Adrenal gland (tissue), 12 donors: ENCODE data around the gene C11orf58. TPM values are rescaled to one million over a fixed set of nuclear protein-coding genes. Genes with fewer than 3 reads are reported as not detected.
A peak's percentile ranks its signal among the peaks of the same experiment; 100 is the strongest.

Experiments used
- DNase-seq, 7 donors: peaks; one replicate each; pipeline ENCODE4 v3.0.0-alpha.2; 2019 to 2020
- H3K27ac ChIP-seq, 5 donors: fragments of 200-600 bp; sonication (generic) in 4 of 5; 1 replicate in 3 of 5; 2 replicates in 2 of 5; pipeline versions ENCODE4 v1.5.1 to v1.8.0; 2016 to 2020; ENCODE audit warnings: mild to moderate bottlenecking in 1 of 5
- H3K27me3 ChIP-seq: fragments of 200-600 bp; 2 replicates; pipeline ENCODE4 v1.8.0; 2021
- H3K36me3 ChIP-seq, 2 donors: fragments of 200-600 bp; replicated peaks in 1 of 2; 1 replicate in 1 of 2; 2 replicates in 1 of 2; pipeline versions ENCODE4 v1.5.1 to v1.8.0; 2018 to 2022
- H3K4me1 ChIP-seq, 2 donors: fragments of 200-600 bp; replicated peaks in 1 of 2; 1 replicate in 1 of 2; 2 replicates in 1 of 2; pipeline versions ENCODE4 v1.5.1 to v1.8.0; 2018 to 2021
- H3K4me3 ChIP-seq, 4 donors: fragments of 200-600 bp; sonication (generic) in 3 of 4; one replicate each; pipeline ENCODE4 v1.5.1; 2016 to 2018
- H3K9me3 ChIP-seq, 3 donors: fragments of 200-600 bp; sonication (generic) in 1 of 3; replicated peaks in 1 of 3; 1 replicate in 2 of 3; 2 replicates in 1 of 3; pipeline versions ENCODE4 v1.5.1 to v1.8.0; 2016 to 2021
- CTCF ChIP-seq, 6 experiments: fragments of 450-650 bp in 4 of 6; fragments of 200-600 bp in 2 of 6; sonication (generic) in 1 of 6; IDR thresholded peaks; 1 replicate in 5 of 6; 2 replicates in 1 of 6; pipeline versions ENCODE4 v1.5.1 to v1.8.0; 2016 to 2021; ENCODE audit warnings: antibody characterized with exemption in 6 of 6, mild to moderate bottlenecking in 2 of 6, moderate library complexity in 1 of 6
- POLR2A ChIP-seq, 2 donors: fragments of 450-650 bp; IDR thresholded peaks; one replicate each; pipeline ENCODE4 v1.6.1; 2017; ENCODE audit warnings: antibody characterized with exemption in 2 of 2, mild to moderate bottlenecking in 2 of 2, moderate library complexity in 1 of 2
- WGBS, 4 donors: extraction: QIAGEN DNeasy Blood & Tissue Kit in 2 of 4; methylation state at CpG; one replicate each; pipeline versions ENCODE4 v1.1.5 to v1.1.7; 2013 to 2017; 5-methylcytosine and 5-hydroxymethylcytosine counted together
- intact Hi-C, 2 donors: fragments of 100-400 bp; cut with DNase I; formaldehyde crosslinking; loops; one replicate each; pipeline versions ENCODE4 v1.14.1 to v1.15.0; 2022 to 2023
- polyA plus RNA-seq, 3 donors: library from polyadenylated mRNA; stranded (reverse); fragments of 200-250 nt in 2 of 3; fragments of 350-450 nt in 1 of 3; fragmentation: Illumina TruSeq in 1 of 3; extraction: RNeasy Lipid Tissue Mini Kit (QIAGEN cat#74804) in 1 of 3; gene quantifications; one replicate each; pipeline ENCODE4 v1.2.3, GENCODE V29; 2013 to 2014
- total RNA-seq, 9 donors: library from RNA; depleted of rRNA in 4 of 9; stranded (reverse); fragments of >200 nt in 4 of 9; fragments of 120-200 nt in 1 of 9; fragmentation: NEBNext Ultra II Directional in 1 of 9; extraction: Animal tissue kit (Norgen Biotek cat#: 25700) in 1 of 9; gene quantifications; one replicate each; pipeline versions ENCODE4 v1.1.0 to v1.2.4, GENCODE V29; 2013 to 2023
- donor health status: healthy with polysubstance abuse.
- donor health status: Bipolar disorder and iron deficiency.
- donor health status: DM: yes; HTN: yes; CAD: no.
- donor health status: DM: no; HTN: no; CAD: no.
- donor health status: DM: no; HTN: no; CAD: no.
- donor health status: DM: yes; HTN: yes; CAD: no.

Gene C11orf58
- total and polyA plus RNA-seq, 12 donors: 63.7 to 297 (median 125) TPM

DNA sequence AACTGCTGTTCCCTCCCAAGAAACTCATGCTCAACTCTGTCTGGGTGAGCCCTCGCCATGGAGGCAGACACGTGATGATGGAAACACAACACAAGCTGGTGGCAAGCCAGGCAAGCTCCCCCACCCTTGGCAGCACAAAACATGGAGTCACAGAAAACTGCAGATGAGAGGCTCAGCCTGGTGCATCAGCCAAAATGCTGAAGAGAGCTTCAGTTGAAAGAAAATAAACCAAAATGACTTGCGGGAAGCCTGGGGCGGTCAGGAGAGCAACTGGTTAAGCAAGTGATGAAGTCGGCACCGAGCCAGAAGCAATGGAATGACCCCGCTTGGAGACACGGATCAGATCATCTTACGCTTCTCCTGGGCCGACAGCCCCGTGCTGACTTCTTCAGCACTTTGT, 68.3 kb downstream of the C11orf58 start:
- TF ChIP-seq CTCF (IDR thresholded peaks at IDR 0.05) (no peak), POLR2A (IDR thresholded peaks at IDR 0.05) (no peak)
- H3K36me3 ChIP-seq: no peaks in the 10 kb centered on the region
- H3K27me3 ChIP-seq: no peaks in the 10 kb centered on the region
- WGBS, 4 donors: 65 to 75% (median 73%) methylated on average over 10 to 11 of the region's 11 CpGs
- no peak overlapping the region for H3K4me3 ChIP-seq
- H3K27ac ChIP-seq: peak overlapping the region in 2 of 5 donors; percentile 14 to 44
- DNase-seq: no peak
- intact Hi-C loops: no loop called here
- H3K4me1 ChIP-seq: peaks cover 11 to 13% of the 10 kb centered on the region in 2 donors
- no peaks in the 10 kb centered on the region for H3K9me3 ChIP-seq

GRCh38 chr11:16807306-16807705, 68.9 kb downstream of the C11orf58 start:
- intact Hi-C loops: no loop called here
- H3K27ac ChIP-seq: peak overlapping the region in 2 of 5 donors; percentile 14 to 44

More at GRCh38 chr11:16807306-16807705, 68.9 kb downstream of the C11orf58 start:
- H3K36me3 ChIP-seq: no peaks in the 10 kb centered on the region
- no peaks in the 10 kb centered on the region for H3K27me3 ChIP-seq
- DNase-seq: no peak
- no peaks in the 10 kb centered on the region for H3K9me3 ChIP-seq
- TF ChIP-seq POLR2A (IDR thresholded peaks at IDR 0.05) (no peak), CTCF (IDR thresholded peaks at IDR 0.05) (no peak)
- H3K4me1 ChIP-seq: peaks cover 11 to 13% of the 10 kb centered on the region in 2 donors
- 68 to 73% (median 70%) methylated on average over 3 of the region's 3 CpGs for WGBS, 4 donors
- H3K4me3 ChIP-seq: no peak overlapping the region
